LNCaP clone FGC (cell line): ENCODE measurements around the gene BDKRB1.

Source experiments
- DNase-seq: peaks from one replicate; pipeline ENCODE4 v3.0.0-alpha.2; 2011; ENCODE audit warnings: low read depth
- H3K4me3 ChIP-seq: 2 replicates; pipeline ENCODE4 v1.5.1; 2011; ENCODE audit warnings: mild to moderate bottlenecking, low read depth, low read length, control low read depth
- TF ChIP-seq, protein P1 (sequence below): IDR thresholded peaks from 2 replicates; pipeline ENCODE4 v1.5.1; 2012; ENCODE audit warnings: mild to moderate bottlenecking; ENCODE audit not compliant: control insufficient read depth, insufficient read depth; ENCODE audit errors: extremely low read depth

BDKRB1 gene

GRCh38 chr14:96275177-96276112 lies 19.4 kb downstream of the BDKRB1 start:
- TF ChIP-seq, protein P1, sequence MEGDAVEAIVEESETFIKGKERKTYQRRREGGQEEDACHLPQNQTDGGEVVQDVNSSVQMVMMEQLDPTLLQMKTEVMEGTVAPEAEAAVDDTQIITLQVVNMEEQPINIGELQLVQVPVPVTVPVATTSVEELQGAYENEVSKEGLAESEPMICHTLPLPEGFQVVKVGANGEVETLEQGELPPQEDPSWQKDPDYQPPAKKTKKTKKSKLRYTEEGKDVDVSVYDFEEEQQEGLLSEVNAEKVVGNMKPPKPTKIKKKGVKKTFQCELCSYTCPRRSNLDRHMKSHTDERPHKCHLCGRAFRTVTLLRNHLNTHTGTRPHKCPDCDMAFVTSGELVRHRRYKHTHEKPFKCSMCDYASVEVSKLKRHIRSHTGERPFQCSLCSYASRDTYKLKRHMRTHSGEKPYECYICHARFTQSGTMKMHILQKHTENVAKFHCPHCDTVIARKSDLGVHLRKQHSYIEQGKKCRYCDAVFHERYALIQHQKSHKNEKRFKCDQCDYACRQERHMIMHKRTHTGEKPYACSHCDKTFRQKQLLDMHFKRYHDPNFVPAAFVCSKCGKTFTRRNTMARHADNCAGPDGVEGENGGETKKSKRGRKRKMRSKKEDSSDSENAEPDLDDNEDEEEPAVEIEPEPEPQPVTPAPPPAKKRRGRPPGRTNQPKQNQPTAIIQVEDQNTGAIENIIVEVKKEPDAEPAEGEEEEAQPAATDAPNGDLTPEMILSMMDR, result peak; percentile 92
- H3K4me3 ChIP-seq, result no peak overlapping the region
- no peak for DNase-seq

DNA sequence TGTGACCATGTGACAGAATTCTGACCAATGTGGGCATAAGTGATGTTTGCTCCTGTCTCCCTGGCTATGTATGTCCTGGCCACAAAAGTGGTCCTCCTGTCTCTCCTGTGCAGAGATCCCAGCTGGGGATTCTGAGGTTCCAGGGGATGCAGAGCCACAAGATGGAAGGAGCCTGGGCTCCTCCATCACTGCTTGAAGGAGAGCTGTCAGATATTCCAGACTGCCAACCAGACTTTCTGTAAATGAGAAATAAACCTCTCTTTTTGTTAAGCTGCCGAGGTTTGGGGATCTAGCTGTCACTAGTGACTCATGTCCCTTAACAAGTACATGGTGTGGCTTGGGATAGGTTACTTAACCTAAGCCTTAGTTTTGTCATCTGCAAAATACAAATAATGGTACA lies 21.9 kb downstream of the BDKRB1 start:
- H3K4me3 ChIP-seq, result no peak overlapping the region
- TF ChIP-seq, protein P1, result no peak
- DNase-seq, result no peak

DNA sequence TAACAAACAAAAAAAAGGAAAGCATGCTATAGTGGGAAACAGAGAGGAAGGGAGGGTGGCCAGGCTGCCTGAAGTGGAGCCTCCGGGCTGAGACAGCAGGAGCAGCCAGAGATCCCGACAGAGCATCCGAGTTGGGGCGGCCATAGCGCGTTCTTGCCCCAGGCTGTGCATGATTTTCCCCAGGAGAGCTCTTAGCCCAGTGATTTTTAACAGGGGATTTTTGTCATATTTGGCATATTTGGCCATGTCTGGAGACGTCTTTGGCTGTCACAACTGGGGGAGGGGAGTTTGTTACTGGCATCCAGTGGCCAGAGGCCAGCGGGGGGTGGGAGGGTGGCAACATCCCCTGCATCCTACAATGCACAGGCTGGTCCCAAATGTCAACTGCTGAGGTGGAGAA lies 23.6 kb downstream of the BDKRB1 start:
- no peak overlapping the region for H3K4me3 ChIP-seq
- DNase-seq, result no peak
- TF ChIP-seq, protein P1, result no peak

- DNase-seq, result no peak
- TF ChIP-seq, protein P1, result no peak
- no peak overlapping the region for H3K4me3 ChIP-seq
Measured at GRCh38 chr14:96280104-96280503, 24.1 kb downstream of the BDKRB1 start.

GRCh38 chr14:96281486-96281885 lies 25.5 kb downstream of the BDKRB1 start:
- DNase-seq, result no peak
- no peak overlapping the region for H3K4me3 ChIP-seq
- TF ChIP-seq, protein P1, result peak; percentile 53

DNA sequence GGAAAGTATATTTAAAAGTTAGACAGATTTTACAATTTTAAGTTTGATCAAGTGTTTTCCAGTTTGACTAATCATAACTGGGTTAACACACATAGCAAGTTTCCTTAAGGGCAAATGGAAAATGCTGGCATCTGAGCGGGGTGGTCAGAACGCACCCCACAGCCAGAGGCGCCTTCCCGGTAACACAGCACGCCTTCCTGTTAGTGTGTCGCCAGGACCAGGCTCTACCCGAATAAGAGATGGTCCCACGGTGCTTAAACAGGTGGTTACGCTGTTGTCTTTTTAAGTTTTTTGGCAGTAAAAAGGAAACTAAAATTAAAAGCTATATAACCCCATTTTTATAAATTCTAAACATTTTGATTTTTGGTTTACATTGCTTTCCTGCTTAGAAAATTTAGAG lies 28.0 kb downstream of the BDKRB1 start:
- no peak for DNase-seq
- TF ChIP-seq, protein P1, result no peak
- H3K4me3 ChIP-seq, result no peak overlapping the region

- H3K4me3 ChIP-seq, result no peak overlapping the region
- no peak for DNase-seq
- TF ChIP-seq, protein P1, result no peak
Measured at GRCh38 chr14:96284430-96284829, 28.4 kb downstream of the BDKRB1 start.
